ENCODE data around the gene EPHA1.
"Not testable (repeated sequence)": the region's sequence is repeated elsewhere in the genome, so short reads cannot be mapped to it uniquely, and the experiment has no call there.

- TF ChIP-seq CTCF (IDR thresholded peaks at IDR 0.05; ENCODE audit: extremely low read depth in 1 of 2, insufficient read depth in 1 of 2, low read depth in 1 of 2, low read length in 2 of 2); POLR2A (IDR thresholded peaks at IDR 0.05; ENCODE audit: low read depth, low read length); MAX (IDR thresholded peaks at IDR 0.05; ENCODE audit: insufficient read depth, insufficient read length); EZH2 (IDR thresholded peaks at IDR 0.05; ENCODE audit: borderline replicate concordance, low read depth, low read length, severe bottlenecking); MYC (IDR thresholded peaks at IDR 0.05; ENCODE audit: low read depth, low read length); JUN (IDR thresholded peaks at IDR 0.05; ENCODE audit: borderline replicate concordance, insufficient read depth, insufficient read length, low read depth): not testable (repeated sequence)
Observed at GRCh38 chr7:143392427-143392826, 16.2 kb downstream of the EPHA1 start.

All from endothelial cell of umbilical vein (primary cell).